Pancreas (tissue), 10 donors: ENCODE measurements around the gene ZSWIM4. TPM values are rescaled to one million over a fixed set of nuclear protein-coding genes. Genes with fewer than 3 reads are reported as not detected.
"Not testable (repeated sequence)": the region's sequence is repeated elsewhere in the genome, so short reads cannot be mapped to it uniquely, and the experiment has no call there.

ENCODE experiments used
- ATAC-seq, 4 donors: fragments of 200-7000 bp; cut with Tn5 transposase; one replicate each; pipeline versions ENCODE4 v1.8.0 to v1.9.1; 2020; ENCODE audit warnings: mild to moderate bottlenecking in 4 of 4, moderate library complexity in 4 of 4
- DNase-seq, 6 donors: peaks; one replicate each; pipeline ENCODE4 v3.0.0-alpha.2; 2020
- FAIRE-seq: peaks from 2 replicates; lab custom pipeline; 2012; peaks lifted over from hg19 to GRCh38; lab: Jason Lieb, UNC
- H3K27ac ChIP-seq, 4 donors: fragments of 200-600 bp; sonication (generic); 1 replicate in 3 of 4; 2 replicates in 1 of 4; pipeline versions ENCODE4 v1.5.0 to v1.8.0; 2020
- H3K27me3 ChIP-seq, 4 donors: fragments of 200-600 bp; one replicate each; pipeline ENCODE4 v1.8.0; 2021
- H3K36me3 ChIP-seq, 3 donors: fragments of 200-600 bp; sonication (generic) in 1 of 3; one replicate each; pipeline versions ENCODE4 v1.5.0 to v1.8.0; 2020 to 2021
- H3K4me1 ChIP-seq, 3 donors: fragments of 200-600 bp; one replicate each; pipeline ENCODE4 v1.8.0; 2021
- H3K4me3 ChIP-seq, 4 donors: fragments of 200-600 bp; sonication (generic) in 2 of 4; one replicate each; pipeline versions ENCODE4 v1.5.0 to v1.8.0; 2020 to 2021
- H3K9me3 ChIP-seq, 4 donors: fragments of 200-600 bp; one replicate each; pipeline ENCODE4 v1.8.0; 2021
- WGBS, 2 donors: extraction: QIAGEN DNeasy Blood & Tissue Kit; methylation state at CpG; one replicate each; pipeline ENCODE4 v1.1.7; 2013; 5-methylcytosine and 5-hydroxymethylcytosine counted together
- intact Hi-C, 3 donors: fragments of 100-400 bp; cut with DNase I; formaldehyde crosslinking; loops; one replicate each; pipeline versions ENCODE4 v1.11.1 to v1.14.2; 2022
- polyA plus RNA-seq, 2 donors: library from polyadenylated mRNA; stranded (reverse); fragments of 200-250 nt; gene quantifications; one replicate each; pipeline ENCODE4 v1.2.3, GENCODE V29; 2013
- total RNA-seq, 6 donors: library from RNA; stranded (reverse); fragmentation: NEBNext Ultra II Directional in 4 of 6; extraction: Animal tissue kit (Norgen Biotek cat#: 25700) in 4 of 6; gene quantifications; one replicate each; pipeline versions ENCODE4 v1.2.1 to v1.2.4, GENCODE V29; 2021 to 2023
- TF ChIP-seq, protein P1 (sequence below), 4 donors: fragments of 200-600 bp; sonication (generic) in 3 of 4; IDR thresholded peaks; one replicate each; pipeline versions ENCODE4 v1.5.0 to v1.8.0; 2021; ENCODE audit warnings: antibody characterized with exemption in 4 of 4
- donor health status: healthy with polysubstance abuse.
- donor health status: DM: no; HTN: no; CAD: no; lungs with moderate emphysema.
- donor health status: DM: no; HTN: no; CAD: no.
- donor health status: control.
- donor health status: control.
- donor health status: Bipolar disorder and iron deficiency.
- donor health status: DM: yes; HTN: yes; CAD: no.
- donor health status: DM: no; HTN: no; CAD: no.
- donor health status: DM: no; HTN: no; CAD: no.
- donor health status: DM: yes; HTN: yes; CAD: no.

The ZSWIM4 gene
- total and polyA plus RNA-seq, 8 donors = 1.9 to 9.3 (median 3.9) TPM

GRCh38 chr19:13850910-13851733 is 55.9 kb downstream of the ZSWIM4 start:
- H3K4me3 ChIP-seq = peak overlapping the region in 2 of 4 donors; percentile 31 to 43
- intact Hi-C loops = no loop called here
- FAIRE-seq (no peak), DNase-seq (peak; percentile 82 to 91 (median 86)), ATAC-seq (peak; percentile 47 to 58 (median 52))
- H3K27ac ChIP-seq = peak overlapping the region; percentile 87 to 100 (median 96)
- no peaks in the 10 kb centered on the region for H3K36me3 ChIP-seq
- TF ChIP-seq, protein P1, sequence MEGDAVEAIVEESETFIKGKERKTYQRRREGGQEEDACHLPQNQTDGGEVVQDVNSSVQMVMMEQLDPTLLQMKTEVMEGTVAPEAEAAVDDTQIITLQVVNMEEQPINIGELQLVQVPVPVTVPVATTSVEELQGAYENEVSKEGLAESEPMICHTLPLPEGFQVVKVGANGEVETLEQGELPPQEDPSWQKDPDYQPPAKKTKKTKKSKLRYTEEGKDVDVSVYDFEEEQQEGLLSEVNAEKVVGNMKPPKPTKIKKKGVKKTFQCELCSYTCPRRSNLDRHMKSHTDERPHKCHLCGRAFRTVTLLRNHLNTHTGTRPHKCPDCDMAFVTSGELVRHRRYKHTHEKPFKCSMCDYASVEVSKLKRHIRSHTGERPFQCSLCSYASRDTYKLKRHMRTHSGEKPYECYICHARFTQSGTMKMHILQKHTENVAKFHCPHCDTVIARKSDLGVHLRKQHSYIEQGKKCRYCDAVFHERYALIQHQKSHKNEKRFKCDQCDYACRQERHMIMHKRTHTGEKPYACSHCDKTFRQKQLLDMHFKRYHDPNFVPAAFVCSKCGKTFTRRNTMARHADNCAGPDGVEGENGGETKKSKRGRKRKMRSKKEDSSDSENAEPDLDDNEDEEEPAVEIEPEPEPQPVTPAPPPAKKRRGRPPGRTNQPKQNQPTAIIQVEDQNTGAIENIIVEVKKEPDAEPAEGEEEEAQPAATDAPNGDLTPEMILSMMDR (IDR thresholded peaks at IDR 0.05) = no peak
- H3K27me3 ChIP-seq = no peaks in the 10 kb centered on the region
- WGBS, 2 donors = 53 to 54% methylated on average over 26 of the region's 26 CpGs
- H3K9me3 ChIP-seq = no peaks in the 10 kb centered on the region
- H3K4me1 ChIP-seq = peaks cover 18 to 38% (median 33%) of the 10 kb centered on the region in 3 donors

GRCh38 chr19:13851734-13852114 is 56.5 kb downstream of the ZSWIM4 start:
- H3K4me1 ChIP-seq = peaks cover 13 to 32% (median 27%) of the 10 kb centered on the region in 3 donors
- intact Hi-C loops, H3K4me3 ChIP-seq: not testable (repeated sequence)

GRCh38 chr19:13852171-13852707 is 57.0 kb downstream of the ZSWIM4 start:
- H3K9me3 ChIP-seq, FAIRE-seq, ATAC-seq, H3K4me3 ChIP-seq, intact Hi-C loops, H3K27me3 ChIP-seq, H3K36me3 ChIP-seq: not testable (repeated sequence)
- WGBS, 2 donors = 78 to 88% methylated on average over 12 of the region's 12 CpGs
- DNase-seq = peak in 1 of 6 donors; percentile 18
- peak overlapping the region in 3 of 4 donors; percentile 87 to 100 (median 98) for H3K27ac ChIP-seq
- peaks cover 12 to 28% (median 22%) of the 10 kb centered on the region in 3 donors for H3K4me1 ChIP-seq

More at GRCh38 chr19:13851734-13852114, 56.5 kb downstream of the ZSWIM4 start:
- FAIRE-seq, H3K36me3 ChIP-seq, H3K9me3 ChIP-seq, ATAC-seq, H3K27me3 ChIP-seq: not testable (repeated sequence)
- WGBS, 2 donors = 75 to 84% methylated on average over 5 of the region's 5 CpGs
- DNase-seq = peak in 1 of 6 donors; percentile 37
- peak overlapping the region; percentile 87 to 100 (median 96) for H3K27ac ChIP-seq

- H3K9me3 ChIP-seq = no peaks in the 10 kb centered on the region
- whole genome bisulfite sequencing, 2 donors = 32 to 33% methylated on average over 2 of the region's 2 CpGs
- H3K36me3 ChIP-seq = no peaks in the 10 kb centered on the region
- FAIRE-seq (no peak), DNase-seq (no peak), ATAC-seq (no peak)
- TF ChIP-seq, protein P1 (IDR thresholded peaks at IDR 0.05) = no peak
- peaks cover 1 to 3% (median 2%) of the 10 kb centered on the region in 3 donors for H3K4me1 ChIP-seq
- H3K27me3 ChIP-seq = no peaks in the 10 kb centered on the region
- no peak overlapping the region for H3K4me3 ChIP-seq
- intact Hi-C loops = no loop called here
- no peak overlapping the region for H3K27ac ChIP-seq
Observed at GRCh38 chr19:13856497-13856896, 61.3 kb downstream of the ZSWIM4 start.

DNA sequence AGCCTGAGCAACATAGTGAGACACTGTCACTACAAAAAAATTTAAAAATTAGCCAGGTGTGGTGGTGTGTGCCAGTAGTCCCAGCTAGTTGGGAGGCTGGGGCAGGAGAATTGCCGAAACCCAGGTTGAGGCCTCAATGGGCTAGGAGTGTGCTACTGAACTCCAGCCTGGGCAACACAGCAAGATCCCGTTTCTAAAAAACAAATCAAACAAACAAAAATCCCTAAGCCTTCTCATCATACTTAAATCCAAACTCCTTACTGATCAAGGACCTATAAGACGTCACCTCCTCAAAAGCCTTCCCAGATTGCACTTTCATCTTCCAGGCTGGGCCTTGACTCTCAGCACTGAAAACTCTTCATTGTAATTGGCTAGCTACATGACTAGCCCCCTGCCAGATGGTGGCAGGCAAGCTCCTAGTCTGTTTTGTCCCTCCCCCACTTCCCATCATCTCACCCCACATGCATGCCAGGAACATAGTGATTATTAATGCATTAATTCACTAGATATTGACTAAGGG is 64.2 kb downstream of the ZSWIM4 start:
- Histone ChIP-seq H3K4me3 (no peak overlapping the region), H3K4me1 (peaks cover 0 to 8% (median 5%) of the 10 kb centered on the region in 3 donors), H3K36me3 (no peaks in the 10 kb centered on the region), H3K27me3 (no peaks in the 10 kb centered on the region), H3K27ac (no peak overlapping the region), H3K9me3 (no peaks in the 10 kb centered on the region)
- intact Hi-C loops = no loop called here
- TF ChIP-seq, protein P1 (IDR thresholded peaks at IDR 0.05) = no peak
- WGBS, 2 donors = 85 to 88% methylated on average over 3 of the region's 3 CpGs
- ATAC-seq (no peak), DNase-seq (no peak), FAIRE-seq (no peak)
